ENCODE data around the gene KAT8.

Gene KAT8

GRCh38 chr16:31080756-31081419 lies 36.6 kb upstream of the KAT8 start:
- no peak for ATAC-seq

GRCh38 chr16:31081428-31082351 lies 35.8 kb upstream of the KAT8 start:
- H3K9me3 Mint-ChIP-seq = no peaks in the 10 kb centered on the region
- no peak overlapping the region for H3K4me3 Mint-ChIP-seq
- no peaks in the 10 kb centered on the region for H3K27me3 Mint-ChIP-seq
- peaks cover 47% of the 10 kb centered on the region for H3K4me1 Mint-ChIP-seq
- peak overlapping the region; percentile 58 for H3K27ac Mint-ChIP-seq
- peaks cover 40% of the 10 kb centered on the region for H3K36me3 Mint-ChIP-seq
- ATAC-seq = no peak

More at GRCh38 chr16:31080756-31081419, 36.6 kb upstream of the KAT8 start:
- Mint-ChIP-seq H3K27me3 (no peaks in the 10 kb centered on the region), H3K36me3 (peaks cover 47% of the 10 kb centered on the region), H3K9me3 (no peaks in the 10 kb centered on the region), H3K4me1 (peaks cover 47% of the 10 kb centered on the region), H3K27ac (peak overlapping the region; percentile 32), H3K4me3 (no peak overlapping the region)

- ATAC-seq = no peak
- Mint-ChIP-seq H3K27me3 (no peaks in the 10 kb centered on the region), H3K27ac (peak overlapping the region; percentile 58), H3K36me3 (peaks cover 37% of the 10 kb centered on the region), H3K4me1 (peaks cover 47% of the 10 kb centered on the region), H3K9me3 (no peaks in the 10 kb centered on the region), H3K4me3 (no peak overlapping the region)
Measured at GRCh38 chr16:31082368-31083045, 35.0 kb upstream of the KAT8 start.

- H3K4me3 Mint-ChIP-seq = no peak overlapping the region
- H3K36me3 Mint-ChIP-seq = peaks cover 31% of the 10 kb centered on the region
Measured at GRCh38 chr16:31083081-31083480, 34.4 kb upstream of the KAT8 start.

GRCh38 chr16:31083556-31083955 lies 33.9 kb upstream of the KAT8 start:
- ATAC-seq = no peak
- Mint-ChIP-seq H3K9me3 (no peaks in the 10 kb centered on the region), H3K27ac (no peak overlapping the region), H3K4me1 (peaks cover 37% of the 10 kb centered on the region), H3K4me3 (no peak overlapping the region), H3K27me3 (no peaks in the 10 kb centered on the region), H3K36me3 (peaks cover 27% of the 10 kb centered on the region)

More at GRCh38 chr16:31083081-31083480, 34.4 kb upstream of the KAT8 start:
- Mint-ChIP-seq H3K27me3 (no peaks in the 10 kb centered on the region), H3K9me3 (no peaks in the 10 kb centered on the region), H3K27ac (no peak overlapping the region), H3K4me1 (peaks cover 42% of the 10 kb centered on the region)
- no peak for ATAC-seq

- H3K4me3 Mint-ChIP-seq = no peak overlapping the region
Measured at GRCh38 chr16:31083981-31084380, 33.5 kb upstream of the KAT8 start.

GRCh38 chr16:31084584-31085302 lies 32.7 kb upstream of the KAT8 start:
- Mint-ChIP-seq H3K9me3 (no peaks in the 10 kb centered on the region), H3K27ac (no peak overlapping the region), H3K36me3 (peaks cover 28% of the 10 kb centered on the region), H3K4me1 (peaks cover 25% of the 10 kb centered on the region), H3K4me3 (no peak overlapping the region), H3K27me3 (no peaks in the 10 kb centered on the region)
- peak; percentile 12 for ATAC-seq

More at GRCh38 chr16:31083981-31084380, 33.5 kb upstream of the KAT8 start:
- Mint-ChIP-seq H3K9me3 (no peaks in the 10 kb centered on the region), H3K36me3 (peaks cover 22% of the 10 kb centered on the region), H3K4me1 (peaks cover 33% of the 10 kb centered on the region), H3K27ac (no peak overlapping the region), H3K27me3 (no peaks in the 10 kb centered on the region)
- ATAC-seq = no peak

GRCh38 chr16:31085411-31085810 lies 32.1 kb upstream of the KAT8 start:
- H3K27me3 Mint-ChIP-seq = no peaks in the 10 kb centered on the region
- H3K9me3 Mint-ChIP-seq = no peaks in the 10 kb centered on the region
- H3K4me3 Mint-ChIP-seq = no peak overlapping the region
- peaks cover 22% of the 10 kb centered on the region for H3K4me1 Mint-ChIP-seq
- peak overlapping the region; percentile 36 for H3K27ac Mint-ChIP-seq
- H3K36me3 Mint-ChIP-seq = peaks cover 29% of the 10 kb centered on the region
- ATAC-seq = no peak

- Mint-ChIP-seq H3K36me3 (peaks cover 26% of the 10 kb centered on the region), H3K4me1 (peaks cover 15% of the 10 kb centered on the region), H3K9me3 (no peaks in the 10 kb centered on the region), H3K27ac (peak overlapping the region; percentile 36), H3K4me3 (no peak overlapping the region), H3K27me3 (no peaks in the 10 kb centered on the region)
- no peak for ATAC-seq
Measured at GRCh38 chr16:31085873-31086628, 31.4 kb upstream of the KAT8 start.

GRCh38 chr16:31086629-31086906 lies 30.9 kb upstream of the KAT8 start:
- H3K36me3 Mint-ChIP-seq = peaks cover 21% of the 10 kb centered on the region
- ATAC-seq = no peak
- H3K9me3 Mint-ChIP-seq = no peaks in the 10 kb centered on the region
- no peaks in the 10 kb centered on the region for H3K27me3 Mint-ChIP-seq
- H3K4me1 Mint-ChIP-seq = peaks cover 10% of the 10 kb centered on the region
- H3K27ac Mint-ChIP-seq = no peak overlapping the region
- H3K4me3 Mint-ChIP-seq = no peak overlapping the region

- no peaks in the 10 kb centered on the region for H3K27me3 Mint-ChIP-seq
- no peaks in the 10 kb centered on the region for H3K9me3 Mint-ChIP-seq
- H3K36me3 Mint-ChIP-seq = peaks cover 15% of the 10 kb centered on the region
- H3K4me3 Mint-ChIP-seq = no peak overlapping the region
- no peak for ATAC-seq
- no peak overlapping the region for H3K27ac Mint-ChIP-seq
- H3K4me1 Mint-ChIP-seq = peaks cover 1% of the 10 kb centered on the region
Measured at GRCh38 chr16:31087481-31087880, 30.0 kb upstream of the KAT8 start.

- Mint-ChIP-seq H3K36me3 (peaks cover 13% of the 10 kb centered on the region), H3K4me1 (no peaks in the 10 kb centered on the region), H3K27me3 (no peaks in the 10 kb centered on the region), H3K4me3 (no peak overlapping the region), H3K9me3 (no peaks in the 10 kb centered on the region), H3K27ac (no peak overlapping the region)
- ATAC-seq = no peak
Measured at GRCh38 chr16:31087971-31088370, 29.5 kb upstream of the KAT8 start.

GRCh38 chr16:31088459-31089183 lies 28.8 kb upstream of the KAT8 start, which contains the start of gene PRSS53:
TSS of gene PRSS53 (minus strand) at chr16:31088943. CDS start at chr16:31088809, 134 bp downstream.
- ATAC-seq = no peak
- H3K4me1 Mint-ChIP-seq = peaks cover 5% of the 10 kb centered on the region
- no peak within 1 kb of the TSS for H3K27ac Mint-ChIP-seq
- H3K9me3 Mint-ChIP-seq = no peaks in the 10 kb centered on the region
- no peak within 1 kb of the TSS for H3K4me3 Mint-ChIP-seq
- H3K36me3 Mint-ChIP-seq = peaks cover 8% of the 10 kb centered on the region
- H3K27me3 Mint-ChIP-seq = no peaks in the 10 kb centered on the region

- Mint-ChIP-seq H3K36me3 (peaks cover 8% of the 10 kb centered on the region), H3K9me3 (no peaks in the 10 kb centered on the region), H3K4me1 (peaks cover 11% of the 10 kb centered on the region), H3K27ac (no peak overlapping the region), H3K27me3 (no peaks in the 10 kb centered on the region), H3K4me3 (no peak overlapping the region)
- no peak for ATAC-seq
Measured at GRCh38 chr16:31089199-31089598, 28.3 kb upstream of the KAT8 start.

All from stimulated activated memory B cell treated with anti-CD40 and anti-IgM and Interleukin-4, amounts not matched to agents 10 μg/mL and 1 μg/mL and 100 μg/mL, for 72 hours (primary cell).